ENCODE measurements around the gene ACSL3. TPM values are rescaled to one million over a fixed set of nuclear protein-coding genes. Genes with fewer than 3 reads are reported as not detected.

ACSL3 gene
- total RNA-seq, 1 donor from 2014 or later: 66.9 TPM

DNA sequence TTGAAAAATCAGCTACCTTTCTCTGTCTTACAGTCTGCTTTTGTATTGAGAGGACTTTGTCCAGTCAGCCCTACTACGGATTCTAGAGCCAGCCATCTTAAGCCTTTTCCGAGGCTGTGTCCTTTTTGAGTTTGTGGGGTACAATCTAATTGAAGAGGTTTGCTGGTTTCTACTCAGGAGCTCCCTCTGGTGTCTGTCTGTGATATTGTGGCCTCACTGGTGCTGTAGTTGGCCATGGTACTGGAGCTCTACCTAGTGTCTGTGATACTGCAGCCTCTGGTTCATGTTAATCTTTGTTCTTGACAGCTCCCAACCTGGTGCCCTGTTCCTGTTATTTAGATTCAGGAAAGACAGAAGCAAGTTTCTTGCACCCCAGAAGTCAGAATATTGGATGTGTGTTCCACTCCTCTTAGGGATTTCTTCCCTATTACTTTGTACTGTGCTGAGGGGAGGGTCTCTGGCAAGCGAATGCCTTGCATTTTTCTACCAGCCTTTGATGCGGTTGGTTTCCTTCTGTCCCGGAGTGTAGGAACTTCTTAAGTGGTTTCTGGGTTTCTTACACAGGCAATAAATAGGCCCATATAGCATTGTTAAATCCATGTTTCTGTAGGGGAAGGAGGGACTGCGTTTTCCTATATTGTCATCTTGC lies 78.5 kb downstream of the ACSL3 start:
- no peak overlapping the region for H3K27ac Mint-ChIP-seq
- DNase-seq (ENCODE audit: low spot score, unreplicated experiment): peak; percentile 48
- no peaks in the 10 kb centered on the region for H3K27me3 Mint-ChIP-seq
- no peak overlapping the region for H3K4me3 Mint-ChIP-seq (ENCODE audit: low read depth)
- H3K4me1 Mint-ChIP-seq (ENCODE audit: low read depth): no peaks in the 10 kb centered on the region
- peaks cover 17% of the 10 kb centered on the region for H3K9me3 Mint-ChIP-seq (ENCODE audit: low read depth)
- TF ChIP-seq, protein P1, sequence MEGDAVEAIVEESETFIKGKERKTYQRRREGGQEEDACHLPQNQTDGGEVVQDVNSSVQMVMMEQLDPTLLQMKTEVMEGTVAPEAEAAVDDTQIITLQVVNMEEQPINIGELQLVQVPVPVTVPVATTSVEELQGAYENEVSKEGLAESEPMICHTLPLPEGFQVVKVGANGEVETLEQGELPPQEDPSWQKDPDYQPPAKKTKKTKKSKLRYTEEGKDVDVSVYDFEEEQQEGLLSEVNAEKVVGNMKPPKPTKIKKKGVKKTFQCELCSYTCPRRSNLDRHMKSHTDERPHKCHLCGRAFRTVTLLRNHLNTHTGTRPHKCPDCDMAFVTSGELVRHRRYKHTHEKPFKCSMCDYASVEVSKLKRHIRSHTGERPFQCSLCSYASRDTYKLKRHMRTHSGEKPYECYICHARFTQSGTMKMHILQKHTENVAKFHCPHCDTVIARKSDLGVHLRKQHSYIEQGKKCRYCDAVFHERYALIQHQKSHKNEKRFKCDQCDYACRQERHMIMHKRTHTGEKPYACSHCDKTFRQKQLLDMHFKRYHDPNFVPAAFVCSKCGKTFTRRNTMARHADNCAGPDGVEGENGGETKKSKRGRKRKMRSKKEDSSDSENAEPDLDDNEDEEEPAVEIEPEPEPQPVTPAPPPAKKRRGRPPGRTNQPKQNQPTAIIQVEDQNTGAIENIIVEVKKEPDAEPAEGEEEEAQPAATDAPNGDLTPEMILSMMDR (IDR thresholded peaks at IDR 0.05; ENCODE audit: unreplicated experiment): peak; percentile 71
- peaks cover 39% of the 10 kb centered on the region for H3K36me3 Mint-ChIP-seq (ENCODE audit: insufficient read depth)

DNA sequence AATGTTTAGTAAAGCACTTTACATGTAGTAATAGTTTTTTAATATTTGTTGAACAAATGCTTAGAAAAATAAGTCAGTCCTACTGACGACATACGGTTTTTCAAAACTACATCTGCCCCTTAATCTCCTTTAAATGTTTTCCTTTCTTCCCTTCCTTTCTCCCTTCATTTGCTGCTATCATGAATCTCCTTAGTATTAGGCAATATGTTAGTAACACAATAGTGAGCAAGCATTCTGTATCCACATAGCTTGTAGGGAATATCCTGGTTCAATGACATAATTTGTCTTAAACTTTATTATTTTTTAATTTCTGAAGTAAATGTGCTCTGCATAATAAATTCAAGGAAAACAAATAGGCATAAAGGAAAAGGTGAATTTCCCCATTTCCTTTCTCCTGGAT lies 79.1 kb downstream of the ACSL3 start:
- peaks cover 17% of the 10 kb centered on the region for H3K9me3 Mint-ChIP-seq (ENCODE audit: low read depth)
- no peaks in the 10 kb centered on the region for H3K27me3 Mint-ChIP-seq
- no peak overlapping the region for H3K4me3 Mint-ChIP-seq (ENCODE audit: low read depth)
- H3K36me3 Mint-ChIP-seq (ENCODE audit: insufficient read depth): peaks cover 33% of the 10 kb centered on the region
- TF ChIP-seq, protein P1 (IDR thresholded peaks at IDR 0.05; ENCODE audit: unreplicated experiment): no peak
- no peak for DNase-seq (ENCODE audit: low spot score, unreplicated experiment)
- H3K27ac Mint-ChIP-seq: no peak overlapping the region
- H3K4me1 Mint-ChIP-seq (ENCODE audit: low read depth): no peaks in the 10 kb centered on the region

DNA sequence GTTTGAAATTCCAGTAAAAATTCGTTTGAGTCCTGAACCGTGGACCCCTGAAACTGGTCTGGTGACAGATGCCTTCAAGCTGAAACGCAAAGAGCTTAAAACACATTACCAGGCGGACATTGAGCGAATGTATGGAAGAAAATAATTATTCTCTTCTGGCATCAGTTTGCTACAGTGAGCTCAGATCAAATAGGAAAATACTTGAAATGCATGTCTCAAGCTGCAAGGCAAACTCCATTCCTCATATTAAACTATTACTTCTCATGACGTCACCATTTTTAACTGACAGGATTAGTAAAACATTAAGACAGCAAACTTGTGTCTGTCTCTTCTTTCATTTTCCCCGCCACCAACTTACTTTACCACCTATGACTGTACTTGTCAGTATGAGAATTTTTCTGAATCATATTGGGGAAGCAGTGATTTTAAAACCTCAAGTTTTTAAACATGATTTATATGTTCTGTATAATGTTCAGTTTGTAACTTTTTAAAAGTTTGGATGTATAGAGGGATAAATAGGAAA lies 80.7 kb downstream of the ACSL3 start:
- DNase-seq (ENCODE audit: low spot score, unreplicated experiment): no peak
- no peak overlapping the region for H3K4me3 Mint-ChIP-seq (ENCODE audit: low read depth)
- H3K36me3 Mint-ChIP-seq (ENCODE audit: insufficient read depth): peaks cover 24% of the 10 kb centered on the region
- no peaks in the 10 kb centered on the region for H3K4me1 Mint-ChIP-seq (ENCODE audit: low read depth)
- H3K9me3 Mint-ChIP-seq (ENCODE audit: low read depth): peaks cover 15% of the 10 kb centered on the region
- no peaks in the 10 kb centered on the region for H3K27me3 Mint-ChIP-seq
- no peak overlapping the region for H3K27ac Mint-ChIP-seq
- TF ChIP-seq, protein P1 (IDR thresholded peaks at IDR 0.05; ENCODE audit: unreplicated experiment): no peak

DNA sequence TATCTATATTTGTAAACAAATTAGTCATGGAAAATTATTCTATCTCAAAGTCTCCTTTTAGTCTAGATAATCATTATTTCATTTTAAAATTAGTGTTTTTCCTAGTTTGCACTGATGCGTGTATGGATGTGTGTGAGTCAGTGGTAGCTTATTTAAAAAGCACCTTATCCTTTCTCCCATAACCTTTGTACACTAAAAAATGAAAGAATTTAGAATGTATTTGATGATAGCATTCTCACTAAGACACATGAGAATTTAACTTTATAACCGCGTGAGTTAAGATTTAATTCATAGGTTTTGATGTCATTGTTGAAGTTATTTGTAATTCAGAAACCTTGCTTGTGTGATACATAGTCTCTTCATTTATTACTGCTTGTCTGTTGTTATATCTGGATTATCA lies 81.7 kb downstream of the ACSL3 start:
- Mint-ChIP-seq H3K4me3 (ENCODE audit: low read depth) (no peak overlapping the region), H3K27ac (no peak overlapping the region)

DNA sequence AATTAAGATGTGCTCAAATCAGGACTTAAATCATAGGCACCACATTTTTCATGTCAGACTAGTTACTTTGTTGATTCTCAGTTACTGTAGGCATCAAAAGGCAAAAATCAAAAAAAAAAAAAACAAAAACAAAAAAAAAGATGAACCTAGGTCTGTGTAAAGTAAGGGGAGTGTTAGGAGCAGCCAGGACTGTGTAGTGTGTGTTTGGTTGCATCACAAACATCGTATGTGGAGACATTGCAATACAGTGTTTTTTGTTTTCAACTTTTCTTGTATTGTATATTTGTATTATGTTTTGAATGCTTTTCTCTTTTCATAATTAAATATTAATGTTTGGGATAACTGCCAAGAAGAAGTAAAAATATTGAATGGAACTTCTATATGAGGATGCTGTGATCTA lies 82.1 kb downstream of the ACSL3 start:
- TF ChIP-seq, protein P1 (IDR thresholded peaks at IDR 0.05; ENCODE audit: unreplicated experiment): no peak
- Mint-ChIP-seq H3K36me3 (ENCODE audit: insufficient read depth) (peaks cover 13% of the 10 kb centered on the region), H3K9me3 (ENCODE audit: low read depth) (peaks cover 4% of the 10 kb centered on the region), H3K27ac (no peak overlapping the region), H3K27me3 (no peaks in the 10 kb centered on the region), H3K4me3 (ENCODE audit: low read depth) (no peak overlapping the region), H3K4me1 (ENCODE audit: low read depth) (no peaks in the 10 kb centered on the region)
- DNase-seq (ENCODE audit: low spot score, unreplicated experiment): no peak

More for the DNA sequence above, 81.7 kb downstream of the ACSL3 start:
- no peak for DNase-seq (ENCODE audit: low spot score, unreplicated experiment)
- TF ChIP-seq, protein P1 (IDR thresholded peaks at IDR 0.05; ENCODE audit: unreplicated experiment): no peak
- H3K9me3 Mint-ChIP-seq (ENCODE audit: low read depth): peaks cover 7% of the 10 kb centered on the region
- H3K27me3 Mint-ChIP-seq: no peaks in the 10 kb centered on the region
- H3K36me3 Mint-ChIP-seq (ENCODE audit: insufficient read depth): peaks cover 17% of the 10 kb centered on the region
- H3K4me1 Mint-ChIP-seq (ENCODE audit: low read depth): no peaks in the 10 kb centered on the region

Measured in progenitor cell of endocrine pancreas (in vitro differentiated cells).